ENCODE data around the gene CYP24A1. TPM values are rescaled to one million over a fixed set of nuclear protein-coding genes. Genes with fewer than 3 reads are reported as not detected.

The CYP24A1 gene
- total and polyA plus RNA-seq, 2 of the 13 experiments (the other 11 are each of a cell fraction or from before 2014, with no cell fraction given): 9.4 to 32.7 TPM

GRCh38 chr20:54170963-54171362 lies 2.8 kb downstream of the CYP24A1 start:
- POLR2A ChIA-PET: interaction anchor here (1.0 to 3.9 kb wide), 3 partner anchors 24 to 63 kb away, joined by 3 to 19 read pairs (median 3); no protein-coding TSS in a partner anchor
- CTCF ChIA-PET (ENCODE audit: low intra/inter-chr PET ratio, low total read pairs): no interaction called here
- WGBS (ENCODE audit: low lambda C conversion rate): 89% methylated on average over 3 of the region's 3 CpGs
- in situ Hi-C loops (cut with HindIII; ENCODE audit: extremely low pct_ligation_motif_present, low pct_unique_long_range_greater_than_20kb) (no loop called here), intact Hi-C loops (cut with micrococcal nuclease; ENCODE audit: unreplicated experiment) (no loop called here)
- FAIRE-seq (no peak), DNase-seq (ENCODE audit: low spot score) (no peak), ATAC-seq (no peak)
- no peaks in the 10 kb centered on the region for H3K27me3 ChIP-seq (ENCODE audit: control insufficient read depth in 1 of 2, insufficient read depth in 2 of 2, low read length in 2 of 2)
- H3K4me1 ChIP-seq (ENCODE audit: insufficient read depth, low read length): peaks cover 66% of the 10 kb centered on the region
- no peaks in the 10 kb centered on the region for H3K36me3 ChIP-seq (replicated peaks in 1 of 2; ENCODE audit: control insufficient read depth in 1 of 2, insufficient read depth in 2 of 2, low read length in 2 of 2)
- no peaks in the 10 kb centered on the region for H3K9me3 ChIP-seq (ENCODE audit: low read length)
- no peaks in the 10 kb centered on the region for H3K79me2 ChIP-seq (ENCODE audit: insufficient read depth, low read length)
- H2AFZ ChIP-seq (ENCODE audit: low read length): no peak overlapping the region
- H3K4me3 ChIP-seq (replicated peaks in 1 of 3; ENCODE audit: insufficient read depth in 1 of 3, low read depth in 2 of 3, low read length in 3 of 3): no peak overlapping the region
- H4K20me1 ChIP-seq (ENCODE audit: insufficient read depth, low read length): no peaks in the 10 kb centered on the region
- no peak overlapping the region for H3K4me2 ChIP-seq (ENCODE audit: low read depth, low read length)
- no TSS peak for BruUV-seq (replicated peaks)
- no peak overlapping the region for H3K27ac ChIP-seq (ENCODE audit: extremely low read length, insufficient read depth, low read length)
- H3K9ac ChIP-seq (ENCODE audit: insufficient read depth, low read depth, low read length): no peak overlapping the region
- TF ChIP-seq GMEB2 (CRISPR knock-in tag; IDR thresholded peaks at IDR 0.05; ENCODE audit: low read depth) (no peak), HMG20A (CRISPR knock-in tag; IDR thresholded peaks at IDR 0.05; ENCODE audit: borderline replicate concordance) (no peak), ZNF260 (CRISPR knock-in tag; IDR thresholded peaks at IDR 0.05; ENCODE audit: borderline replicate concordance, low read depth) (no peak), GATAD1 (CRISPR knock-in tag; IDR thresholded peaks at IDR 0.05) (no peak), ZNF629 (CRISPR knock-in tag; conservative IDR thresholded peaks at IDR 0.05) (peak; percentile 71), ZFP37 (CRISPR knock-in tag; IDR thresholded peaks at IDR 0.05; ENCODE audit: borderline replicate concordance) (no peak), CC2D1A (CRISPR knock-in tag; IDR thresholded peaks at IDR 0.05) (no peak)

- H2AFZ ChIP-seq (ENCODE audit: low read length): no peak overlapping the region
- in situ Hi-C loops (cut with HindIII; ENCODE audit: extremely low pct_ligation_motif_present, low pct_unique_long_range_greater_than_20kb) (no loop called here), intact Hi-C loops (cut with micrococcal nuclease; ENCODE audit: unreplicated experiment) (no loop called here)
- H3K27me3 ChIP-seq (ENCODE audit: control insufficient read depth in 1 of 2, insufficient read depth in 2 of 2, low read length in 2 of 2): no peaks in the 10 kb centered on the region
- FAIRE-seq (peak; percentile 44), ATAC-seq (no peak), DNase-seq (ENCODE audit: low spot score) (no peak)
- no peak overlapping the region for H3K27ac ChIP-seq (ENCODE audit: extremely low read length, insufficient read depth, low read length)
- ChIA-PET CTCF (ENCODE audit: low intra/inter-chr PET ratio, low total read pairs) (no interaction called here), POLR2A (interaction anchor here (0.9 to 3.9 kb wide), 5 partner anchors 9 to 66 kb away, joined by 3 to 19 read pairs (median 5); no protein-coding TSS in a partner anchor)
- H3K9me3 ChIP-seq (ENCODE audit: low read length): no peaks in the 10 kb centered on the region
- TF ChIP-seq NAIF1 (CRISPR knock-in tag; IDR thresholded peaks at IDR 0.05; ENCODE audit: borderline replicate concordance): no peak
- TF ChIP-seq ZNF607 (CRISPR knock-in tag; IDR thresholded peaks at IDR 0.05; ENCODE audit: borderline replicate concordance): no peak
- TF ChIP-seq ZBTB46 (CRISPR knock-in tag; IDR thresholded peaks at IDR 0.05; ENCODE audit: borderline replicate concordance): no peak
- no peak for TF ChIP-seq ZNF383 (CRISPR knock-in tag; IDR thresholded peaks at IDR 0.05; ENCODE audit: borderline replicate concordance)
- WGBS (ENCODE audit: low lambda C conversion rate): 82% methylated on average over 4 of the region's 4 CpGs
- H3K4me1 ChIP-seq (ENCODE audit: insufficient read depth, low read length): peaks cover 62% of the 10 kb centered on the region
- H3K79me2 ChIP-seq (ENCODE audit: insufficient read depth, low read length): no peaks in the 10 kb centered on the region
- H3K4me3 ChIP-seq (replicated peaks in 1 of 3; ENCODE audit: insufficient read depth in 1 of 3, low read depth in 2 of 3, low read length in 3 of 3): no peak overlapping the region
- H3K4me2 ChIP-seq (ENCODE audit: low read depth, low read length): no peak overlapping the region
- H4K20me1 ChIP-seq (ENCODE audit: insufficient read depth, low read length): no peaks in the 10 kb centered on the region
- no peak overlapping the region for H3K9ac ChIP-seq (ENCODE audit: insufficient read depth, low read depth, low read length)
- H3K36me3 ChIP-seq (replicated peaks in 1 of 2; ENCODE audit: control insufficient read depth in 1 of 2, insufficient read depth in 2 of 2, low read length in 2 of 2): no peaks in the 10 kb centered on the region
- BruUV-seq (replicated peaks): no TSS peak
Measured at GRCh38 chr20:54170026-54170471, 3.7 kb downstream of the CYP24A1 start.
